GOT3 (cell line): Measurements from ENCODE around the gene RALGAPA2.
"Not testable (repeated sequence)": the region's sequence is repeated elsewhere in the genome, so short reads cannot be mapped to it uniquely, and the experiment has no call there.

Source experiments
- DNase-seq: peaks from one replicate; lab custom pipeline; 2025; ENCODE audit warnings: mixed read lengths; lab: John Stamatoyannopoulos, UW

RALGAPA2 gene

DNA sequence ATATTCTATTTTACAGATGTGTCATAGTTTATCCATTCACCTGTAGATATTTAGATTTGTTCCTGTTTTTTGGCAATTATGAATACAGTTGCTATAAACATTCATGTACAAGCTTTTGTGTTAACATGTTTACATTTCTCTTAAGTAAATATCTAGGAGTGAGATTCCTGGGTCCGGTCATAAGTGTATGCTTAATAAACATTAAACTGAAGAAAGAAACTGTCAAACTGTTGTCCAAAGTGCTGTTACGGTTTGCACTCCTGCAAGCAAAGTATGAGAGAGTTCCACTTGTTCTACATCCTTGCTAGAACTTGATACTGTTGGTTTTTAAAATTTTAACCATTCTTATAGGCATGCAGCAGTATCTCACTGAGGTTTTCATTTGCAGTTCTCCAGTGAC is 138.6 kb downstream of the RALGAPA2 start:
- DNase-seq = no peak

DNA sequence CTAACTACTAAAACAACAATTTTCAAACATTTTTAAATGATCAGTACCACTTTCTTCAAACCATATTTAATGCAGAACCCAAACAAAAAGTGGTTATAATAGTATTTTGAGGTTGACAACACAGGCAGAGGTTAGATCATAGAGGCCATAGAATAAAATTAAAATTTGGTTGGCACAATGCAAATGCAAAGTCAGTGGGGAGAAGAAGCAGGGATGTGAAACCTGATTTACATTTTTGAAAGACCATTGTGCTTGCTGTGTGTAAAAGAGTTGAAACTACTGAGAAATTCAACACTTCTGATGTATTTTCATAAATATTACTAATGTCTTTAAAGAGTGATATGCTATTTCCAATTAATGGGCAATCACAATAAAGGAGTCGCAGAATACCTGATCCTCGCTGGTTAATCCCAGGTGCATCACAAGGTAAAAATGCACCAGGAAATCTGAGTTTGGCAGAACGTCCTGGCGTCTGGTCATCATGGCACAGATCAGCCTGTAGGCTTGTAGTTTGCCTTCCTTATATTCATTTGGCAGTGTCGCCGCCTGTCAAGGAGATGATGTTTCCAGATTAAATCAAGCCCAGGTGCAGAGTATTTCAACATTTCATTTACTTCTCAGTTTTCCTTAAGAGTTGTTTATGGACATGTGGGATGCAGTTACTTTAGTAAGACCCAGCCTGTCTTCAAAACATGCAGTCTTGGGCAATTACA is 141.2 kb downstream of the RALGAPA2 start:
- no peak for DNase-seq

DNA sequence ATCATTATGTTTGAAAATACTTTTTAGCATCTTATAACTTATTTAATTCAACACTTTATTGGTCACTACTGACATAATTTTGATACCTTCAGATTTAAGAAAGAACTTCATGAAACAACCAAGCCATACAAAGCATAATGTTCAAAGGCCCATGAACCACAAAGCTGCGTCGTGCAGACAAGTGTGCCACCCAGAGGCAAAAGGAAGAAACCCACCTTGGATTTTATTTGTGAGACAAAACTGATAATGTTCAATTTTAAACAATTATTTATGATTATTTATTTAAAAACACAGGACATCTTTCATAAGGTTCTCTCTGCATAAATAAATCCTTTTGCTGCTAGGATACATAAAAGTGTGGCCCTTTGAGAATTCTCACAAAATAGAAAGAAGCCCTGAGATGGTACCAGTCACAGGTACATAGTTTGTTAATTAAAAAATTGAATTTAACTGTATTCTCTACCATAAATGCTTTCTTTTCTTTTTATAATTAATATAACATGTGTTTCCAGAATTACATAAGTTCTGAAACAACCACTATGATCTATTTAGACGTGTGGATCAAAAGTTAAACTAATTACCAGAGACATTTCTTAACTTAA is 143.7 kb downstream of the RALGAPA2 start:
- DNase-seq = no peak

DNA sequence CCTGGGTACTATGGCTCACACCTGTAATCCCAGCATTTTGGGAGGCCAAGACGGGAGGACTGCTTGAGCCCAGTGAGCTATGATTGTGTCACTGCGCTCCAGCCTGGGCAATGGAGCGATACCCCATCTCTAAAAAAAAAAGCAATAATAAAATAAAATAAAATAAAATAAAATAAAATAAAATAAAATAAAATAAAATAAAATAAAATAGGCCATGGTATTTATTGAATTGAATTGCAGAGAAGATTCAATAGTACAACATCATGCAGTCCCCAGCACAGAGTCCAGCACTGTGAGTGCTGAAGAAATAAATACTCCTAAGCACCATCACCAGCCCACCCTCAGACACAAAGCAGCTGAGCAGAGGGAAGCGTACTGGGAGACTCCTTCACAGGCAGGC is 144.7 kb downstream of the RALGAPA2 start:
- no peak for DNase-seq

DNA sequence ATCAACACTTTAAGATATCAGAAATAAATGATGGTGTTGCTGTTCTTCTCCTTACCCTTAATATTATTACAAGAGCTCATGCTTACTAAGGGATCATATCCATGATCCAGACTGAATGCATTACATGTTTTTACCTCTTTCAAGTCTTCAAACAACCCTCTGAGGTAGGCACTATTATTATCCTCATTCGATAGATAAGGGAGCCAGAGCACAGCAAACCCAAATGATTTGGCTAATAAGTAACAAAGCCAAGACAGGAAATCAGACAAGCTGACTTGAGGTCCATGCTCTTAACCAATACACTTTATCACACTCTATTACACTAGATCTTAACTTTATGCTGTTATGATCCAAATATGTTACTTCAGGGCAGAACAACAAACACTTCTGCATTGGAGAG is 145.9 kb downstream of the RALGAPA2 start:
- DNase-seq = no peak

DNA sequence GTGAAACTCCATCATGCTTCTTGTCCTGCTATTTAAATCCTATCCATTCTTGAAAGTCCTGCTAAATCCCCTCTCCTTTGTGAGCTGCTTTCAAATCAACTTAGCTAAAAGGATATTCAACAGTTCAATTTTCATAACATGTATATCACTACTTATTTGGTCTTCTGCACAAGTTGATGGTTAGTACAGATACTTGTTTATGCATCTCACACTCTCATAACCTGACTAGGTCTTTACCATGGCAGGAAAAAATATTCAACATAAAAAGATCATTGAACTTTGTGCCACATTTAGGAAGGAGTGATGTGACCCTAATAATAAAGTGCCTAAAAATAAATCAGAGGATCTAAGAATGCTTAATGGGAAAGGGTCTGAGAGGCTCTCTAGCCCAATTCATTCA is 148.2 kb downstream of the RALGAPA2 start:
- no peak for DNase-seq

DNA sequence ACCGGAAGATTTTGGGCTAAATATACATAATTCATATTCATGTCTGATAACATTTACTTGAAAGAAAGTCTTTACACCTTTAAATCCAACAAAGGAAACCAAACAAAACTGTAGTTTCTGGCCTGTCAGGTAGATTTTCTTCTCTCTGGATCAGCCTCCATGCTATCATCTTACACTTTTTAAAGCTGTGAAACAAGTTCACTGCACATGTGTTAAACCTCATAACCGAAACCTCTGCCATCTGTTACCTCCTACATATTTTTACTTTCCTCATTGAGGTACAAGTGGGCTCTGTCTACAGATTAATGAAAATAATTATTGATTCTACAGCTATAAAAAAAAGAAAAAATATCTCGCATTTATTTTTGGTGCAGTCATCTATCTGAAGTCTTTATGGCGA is 149.9 kb downstream of the RALGAPA2 start:
- no peak for DNase-seq

DNA sequence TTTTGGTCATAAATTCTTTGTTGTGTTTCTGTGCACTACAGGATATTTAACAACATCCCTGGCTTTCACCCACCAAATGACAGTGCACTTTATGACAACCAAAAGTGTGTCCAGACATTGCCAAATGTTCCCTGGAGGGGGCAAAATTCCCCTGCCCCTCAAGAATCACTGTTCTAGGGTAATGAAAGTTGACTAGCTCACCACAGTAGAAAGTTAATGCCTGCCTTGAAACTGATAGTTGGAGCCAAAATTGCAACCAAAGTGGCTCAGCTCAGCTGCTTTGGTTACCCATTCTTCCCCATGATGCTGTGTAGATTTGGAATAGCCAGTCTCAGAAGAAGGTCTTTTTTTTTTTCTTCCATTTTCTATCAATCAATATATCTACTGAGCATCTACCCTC is 150.6 kb downstream of the RALGAPA2 start:
- DNase-seq = no peak

DNA sequence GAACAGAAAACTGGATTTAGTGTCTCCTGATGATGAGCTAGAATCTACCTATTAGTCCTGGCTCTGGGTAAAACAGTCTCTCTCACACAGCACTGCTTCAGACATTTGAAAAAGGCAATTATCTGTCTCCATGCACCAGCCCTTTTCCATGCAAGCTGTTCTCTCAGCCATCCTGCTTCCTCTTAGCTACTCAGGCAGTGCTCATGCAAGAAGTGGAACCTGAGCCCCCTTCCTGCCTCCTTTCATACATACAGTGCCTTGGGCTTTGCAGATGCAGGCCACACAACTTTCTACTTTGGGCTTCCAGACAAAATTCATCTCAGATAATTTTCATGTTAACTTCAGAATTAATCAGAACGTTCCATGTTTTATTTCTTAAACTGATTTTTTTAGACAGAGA is 151.3 kb downstream of the RALGAPA2 start:
- no peak for DNase-seq

DNA sequence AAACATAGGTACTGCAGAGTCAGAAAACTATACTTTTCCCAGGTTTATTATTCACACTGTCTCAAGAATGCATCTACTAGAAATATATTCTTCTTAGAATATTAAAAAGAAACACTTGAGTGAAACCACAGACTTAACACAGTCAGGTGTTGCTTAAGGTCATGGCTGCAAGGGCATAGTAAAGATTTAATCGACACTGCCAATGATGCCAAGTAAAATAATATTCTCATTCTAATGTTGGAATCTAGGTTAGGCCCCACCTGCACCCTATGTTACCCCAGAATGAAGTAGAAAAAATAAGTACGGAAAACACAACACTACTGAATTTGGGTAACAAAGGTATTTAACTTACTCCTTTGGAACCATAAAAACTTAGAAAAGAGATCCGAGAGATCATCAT is 155.0 kb downstream of the RALGAPA2 start:
- DNase-seq = no peak

DNA sequence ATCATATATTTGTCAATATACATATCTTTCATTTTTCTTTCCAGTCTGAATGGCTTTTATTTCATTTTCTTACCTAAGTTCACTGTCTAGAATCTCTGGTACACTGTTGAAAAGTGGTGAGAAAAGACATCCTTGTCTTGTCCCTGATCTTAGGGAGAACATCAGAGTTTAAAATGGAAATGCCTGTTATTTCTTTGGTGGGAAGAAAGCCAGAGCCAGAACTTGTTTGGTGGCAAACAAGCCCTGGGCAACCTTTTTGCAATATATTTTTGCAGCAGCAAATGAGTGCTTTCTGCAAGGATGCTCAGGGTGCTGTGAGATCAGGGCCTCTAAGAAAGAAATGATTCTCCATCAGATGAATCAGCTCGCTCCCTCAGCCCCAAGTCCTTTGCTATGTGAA is 156.6 kb downstream of the RALGAPA2 start:
- no peak for DNase-seq

DNA sequence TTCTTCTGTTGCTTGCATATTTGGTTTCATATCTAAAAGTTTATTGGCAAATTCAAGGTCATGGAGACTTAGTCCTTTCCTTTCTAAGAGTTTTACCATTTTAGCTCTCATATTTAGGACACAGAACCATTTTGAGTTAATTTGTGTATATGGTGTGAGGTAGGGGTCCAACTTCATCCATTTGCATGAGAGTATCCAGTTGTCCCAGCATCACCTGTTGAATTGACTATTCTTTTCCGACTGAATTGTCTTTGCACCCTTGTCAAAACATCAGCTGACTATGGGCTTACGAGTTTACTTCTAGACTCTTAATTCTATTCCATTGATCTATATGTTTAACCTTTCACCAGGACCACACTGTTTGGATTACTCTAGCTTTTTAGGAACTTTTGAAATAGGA is 157.5 kb downstream of the RALGAPA2 start:
- no peak for DNase-seq

DNA sequence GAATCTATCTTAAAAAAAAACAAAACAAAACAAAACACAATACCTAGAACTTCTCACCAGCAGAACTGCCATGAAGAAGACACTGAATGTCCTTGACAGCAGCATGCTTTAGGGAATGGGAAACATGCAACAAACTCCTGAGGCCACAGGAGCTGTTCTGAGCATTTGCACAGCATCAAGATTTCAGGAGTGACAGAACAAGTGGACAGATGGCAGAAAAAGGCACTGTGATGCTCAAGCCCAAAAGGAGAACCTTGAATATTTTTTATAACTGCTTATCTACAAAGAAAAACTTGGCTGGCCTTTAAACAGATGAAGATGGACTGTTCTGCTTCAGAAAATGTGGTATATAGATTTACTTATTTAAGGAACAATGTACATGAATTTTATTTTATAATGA is 158.9 kb downstream of the RALGAPA2 start:
- no peak for DNase-seq

DNA sequence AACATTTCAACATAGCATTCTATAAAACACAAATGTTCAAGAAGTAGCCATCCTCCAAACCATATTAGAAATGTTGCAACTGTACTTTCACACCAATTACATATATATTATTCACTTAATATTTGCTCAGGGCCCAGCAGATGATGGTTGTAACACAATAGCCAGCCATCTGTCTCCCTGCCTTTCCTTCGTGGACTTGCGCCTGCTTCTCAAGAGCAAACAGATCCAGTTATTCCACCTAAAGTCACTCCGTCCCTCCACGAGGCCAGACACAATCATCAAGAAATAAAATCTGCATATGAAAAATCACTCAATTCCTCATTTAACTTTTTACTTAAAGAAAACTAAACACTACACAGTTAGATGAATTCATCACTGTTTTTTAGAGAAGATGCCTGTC is 160.4 kb downstream of the RALGAPA2 start:
- no peak for DNase-seq

DNA sequence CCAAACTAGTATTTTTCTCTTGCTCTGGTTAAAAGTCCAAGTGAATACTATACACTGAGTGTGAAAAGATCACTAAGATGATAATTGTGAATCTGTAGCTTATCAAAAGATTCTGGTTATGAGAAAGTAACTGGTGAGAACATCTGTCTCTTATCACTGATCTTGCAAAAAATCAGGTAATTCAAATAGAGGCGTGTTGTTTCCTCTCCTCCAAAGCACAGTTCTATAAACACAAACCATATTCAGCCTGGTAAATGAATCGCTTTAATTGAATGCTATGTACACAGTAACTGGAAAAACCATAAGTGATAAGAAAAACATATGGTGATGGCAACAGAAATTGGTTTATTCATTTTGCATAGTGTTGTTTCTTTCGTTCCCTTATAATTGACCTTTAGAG is 161.0 kb downstream of the RALGAPA2 start:
- no peak for DNase-seq

DNA sequence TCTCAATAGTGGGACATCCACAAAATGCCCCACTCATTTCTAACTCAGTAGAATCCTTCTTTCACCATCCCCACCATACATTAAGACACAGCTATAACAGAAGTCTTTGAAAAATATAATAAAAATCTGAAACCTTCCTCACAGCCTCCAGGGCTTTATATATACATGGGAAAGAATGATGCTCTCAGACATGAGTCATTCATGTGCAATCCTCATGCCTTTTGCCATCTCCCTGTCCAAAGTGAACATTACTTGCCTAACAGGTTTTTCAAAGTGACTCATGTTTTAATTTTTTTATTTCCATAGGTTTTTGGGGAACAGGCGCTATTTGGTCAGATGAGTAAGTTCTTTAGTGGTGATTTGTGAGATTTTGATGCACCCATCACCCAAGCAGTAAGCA is 162.7 kb downstream of the RALGAPA2 start:
- no peak for DNase-seq

DNA sequence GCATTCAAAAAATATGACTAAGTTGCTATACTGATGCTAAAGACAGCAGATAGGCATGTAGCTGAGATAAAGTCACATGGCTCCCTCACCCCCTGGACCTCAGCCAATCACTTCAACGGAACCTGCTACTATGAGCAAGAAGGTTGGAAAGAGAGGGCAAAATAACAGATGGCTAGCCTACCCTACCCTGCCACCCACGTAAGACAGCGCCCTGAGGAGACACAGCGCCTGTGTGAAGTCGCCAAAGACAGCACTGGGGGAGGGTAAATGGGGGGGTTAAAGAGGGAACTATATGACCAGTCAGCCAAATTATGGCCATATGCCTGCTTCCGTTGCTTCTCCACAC is 163.2 kb downstream of the RALGAPA2 start:
- DNase-seq = no peak

DNA sequence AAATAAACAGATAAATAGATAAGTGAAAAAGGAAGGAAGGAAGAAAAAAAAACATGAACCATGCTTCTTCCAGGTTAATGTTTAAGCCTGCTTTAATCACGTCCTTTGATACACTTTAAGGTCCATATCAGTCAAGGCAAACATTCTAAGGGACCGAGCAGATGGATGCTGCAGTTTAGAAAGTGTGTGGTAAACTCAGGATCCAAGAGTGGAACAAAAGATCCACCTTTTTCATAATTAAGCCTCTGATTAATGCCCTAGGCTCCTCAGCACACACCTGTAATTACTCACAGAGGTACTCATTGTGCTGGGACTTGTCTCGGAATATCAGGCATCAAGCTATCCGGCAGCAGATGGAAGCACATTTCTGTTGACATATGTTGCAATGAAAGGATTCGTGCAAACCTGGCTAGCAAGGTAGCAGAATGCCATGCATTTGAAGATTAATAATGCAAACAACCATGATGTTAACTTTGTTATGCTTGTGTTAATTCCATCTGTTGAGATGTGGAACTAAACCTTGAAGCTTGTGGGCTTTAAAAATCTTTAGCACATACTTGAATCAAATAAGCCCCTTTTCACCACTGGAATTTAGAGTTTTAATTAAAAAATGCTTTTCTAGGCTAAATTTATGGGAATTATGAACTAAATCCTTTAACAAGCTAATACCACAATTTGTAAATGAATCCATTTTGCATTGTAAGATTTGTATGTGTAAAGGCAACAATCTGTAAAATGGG is 163.7 kb downstream of the RALGAPA2 start:
- DNase-seq = no peak

DNA sequence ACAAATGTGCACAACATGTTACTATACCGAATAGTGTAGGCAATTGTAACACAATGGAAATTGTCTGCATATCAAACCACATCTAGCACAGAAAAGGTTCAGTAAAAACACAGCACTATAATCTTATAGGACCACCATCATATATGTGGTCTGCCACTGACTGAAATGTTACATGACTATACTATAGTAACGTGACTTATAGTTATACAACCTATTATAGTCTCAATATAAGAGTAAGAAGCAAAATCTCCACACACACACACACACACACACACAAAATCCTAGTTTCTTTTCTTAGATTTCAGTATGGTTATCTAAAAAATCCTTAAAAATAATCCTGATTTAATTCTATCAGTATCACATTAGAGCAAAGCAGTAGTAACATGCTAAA is 164.6 kb downstream of the RALGAPA2 start:
- no peak for DNase-seq

DNA sequence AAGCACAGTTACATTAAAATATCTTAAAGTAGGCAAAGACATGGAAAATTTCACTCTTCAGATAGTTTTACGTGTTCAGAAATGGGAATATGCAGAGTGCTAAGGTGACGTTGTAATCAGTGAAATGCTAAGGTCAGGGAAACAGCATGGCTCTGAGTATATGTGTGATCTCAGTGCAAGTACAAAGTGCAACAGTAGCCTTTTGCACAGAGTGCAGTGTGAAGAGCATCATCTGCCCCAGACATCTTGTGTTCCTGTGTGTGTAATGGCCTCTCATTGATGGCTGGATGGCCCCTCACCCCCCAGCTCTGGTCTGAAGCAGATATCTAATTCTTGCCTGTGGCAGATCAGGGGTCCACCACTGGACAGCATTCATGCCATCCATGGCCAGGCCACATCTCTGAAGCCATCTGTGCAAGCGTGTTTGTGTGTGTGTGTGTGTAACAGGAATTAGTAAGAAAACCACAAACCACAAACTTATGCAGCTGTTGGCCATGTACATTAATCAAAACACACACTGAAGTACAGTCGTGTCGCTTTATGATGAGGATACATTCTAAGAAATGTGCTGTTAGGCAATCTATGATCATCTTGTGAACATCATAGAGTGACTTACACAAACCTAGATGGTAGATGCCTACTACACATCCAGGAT is 165.1 kb downstream of the RALGAPA2 start:
- no peak for DNase-seq

DNA sequence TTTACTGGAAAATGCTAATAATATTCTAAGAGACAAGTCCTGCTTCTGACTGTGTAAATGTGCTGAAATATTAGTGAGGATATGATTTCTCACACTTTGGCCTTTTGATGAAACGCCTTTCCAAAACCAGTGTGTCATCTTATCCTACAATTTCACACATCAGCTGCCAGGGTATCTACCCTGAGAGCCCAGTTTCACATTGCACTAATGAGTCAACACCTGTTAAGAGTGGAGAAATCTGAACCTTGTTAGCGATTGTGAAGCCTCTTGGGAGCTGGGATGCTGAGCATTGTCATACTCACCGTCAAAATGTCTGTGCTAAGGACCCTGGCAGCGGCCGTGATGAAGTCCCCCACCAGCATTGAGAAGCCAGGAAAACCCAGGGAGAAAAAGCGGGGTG is 166.0 kb downstream of the RALGAPA2 start:
- DNase-seq = no peak

DNA sequence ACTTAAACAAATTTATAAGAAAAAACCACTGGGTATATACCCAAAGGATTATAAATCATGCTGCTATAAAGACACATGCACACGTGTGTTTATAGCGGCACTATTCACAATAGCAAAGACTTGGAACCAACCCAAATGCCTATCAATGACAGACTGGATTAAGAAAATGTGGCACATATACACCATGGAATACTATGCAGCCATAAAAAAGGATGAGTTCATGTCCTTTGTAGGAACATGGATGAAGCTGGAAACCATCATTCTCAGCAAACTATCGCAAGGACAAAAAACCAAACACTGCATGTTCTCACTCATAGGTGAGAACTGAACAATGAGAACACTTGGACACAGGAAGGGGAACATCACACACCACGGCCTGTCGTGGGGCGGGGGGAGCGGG is 169.1 kb downstream of the RALGAPA2 start:
- DNase-seq = not testable (repeated sequence)
